OCI-LY1 (cell line): ENCODE results near the gene RNPEPL1.

ENCODE experiments used
- H2AFZ ChIP-seq: fragments of 200-600 bp; sonication (generic), shearing (Covaris generic); 2 replicates; pipeline ENCODE4 v1.6.0; 2014; ENCODE audit warnings: antibody characterized with exemption, mild to moderate bottlenecking, low read length
- H3F3A ChIP-seq: fragments of 200-600 bp; sonication (generic), shearing (Covaris generic); 2 replicates; pipeline ENCODE4 v1.6.0; 2014; ENCODE audit warnings: mild to moderate bottlenecking, antibody characterized with exemption, low read length, moderate library complexity; ENCODE audit not compliant: insufficient read depth
- H3K27ac ChIP-seq: fragments of 200-600 bp; sonication (generic); 2 replicates; pipeline ENCODE4 v1.5.1; 2014; ENCODE audit warnings: low read length, mixed run types, mild to moderate bottlenecking, low read depth; ENCODE audit not compliant: poor library complexity, severe bottlenecking
- H3K27me3 ChIP-seq: fragments of 200-600 bp; sonication (generic); 2 replicates; pipeline ENCODE4 v1.6.0; 2014; ENCODE audit warnings: antibody characterized with exemption, mild to moderate bottlenecking, low read length, moderate library complexity; ENCODE audit not compliant: insufficient read depth
- H3K36me3 ChIP-seq: fragments of 200-600 bp; sonication (generic); 2 replicates; pipeline ENCODE4 v1.6.1; 2014; ENCODE audit warnings: mild to moderate bottlenecking, antibody characterized with exemption, low read length, moderate library complexity, mixed read lengths; ENCODE audit not compliant: insufficient read depth
- H3K4me1 ChIP-seq: fragments of 200-600 bp; sonication (generic); 2 replicates; pipeline ENCODE4 v1.5.1; 2014; ENCODE audit warnings: mild to moderate bottlenecking, low read length, moderate library complexity; ENCODE audit not compliant: insufficient read depth, severe bottlenecking
- H3K4me2 ChIP-seq: fragments of 200-600 bp; sonication (generic), shearing (Covaris generic); 2 replicates; pipeline ENCODE4 v1.6.1; 2014; ENCODE audit warnings: low read length
- H3K4me3 ChIP-seq: fragments of 200-600 bp; sonication (generic); 2 replicates; pipeline ENCODE4 v1.5.1; 2014; ENCODE audit warnings: low read length, low read depth, mild to moderate bottlenecking, mixed read lengths; ENCODE audit not compliant: poor library complexity, severe bottlenecking
- H3K79me2 ChIP-seq: fragments of 200-600 bp; shearing (Covaris generic); 2 replicates; pipeline ENCODE4 v1.6.1; 2016; ENCODE audit warnings: mixed run types, low read length, mixed read lengths; ENCODE audit not compliant: insufficient read depth
- H3K9ac ChIP-seq: fragments of 200-600 bp; sonication (generic), shearing (Covaris generic); 2 replicates; pipeline ENCODE4 v1.6.1; 2014; ENCODE audit warnings: mild to moderate bottlenecking, low read length, mixed read lengths
- H3K9me2 ChIP-seq: fragments of 200-600 bp; sonication (generic), shearing (Covaris generic); 2 replicates; pipeline ENCODE4 v1.6.1; 2014; ENCODE audit warnings: low read depth, mild to moderate bottlenecking, low read length, mixed read lengths
- H3K9me3 ChIP-seq: fragments of 200-600 bp; shearing (Covaris generic); 2 replicates; pipeline ENCODE4 v1.6.1; 2014; ENCODE audit warnings: low read length, mixed read lengths
- H4K20me1 ChIP-seq: fragments of 200-600 bp; sonication (generic), shearing (Covaris generic); 2 replicates; pipeline ENCODE4 v1.6.0; 2016; ENCODE audit warnings: mild to moderate bottlenecking, low read length; ENCODE audit not compliant: insufficient read depth
- EZH2 ChIP-seq: fragments of 200-600 bp; sonication (generic), shearing (Covaris generic); IDR thresholded peaks from 2 replicates; pipeline ENCODE4 v1.8.0; 2017; ENCODE audit warnings: borderline replicate concordance, mixed run types, mild to moderate bottlenecking, antibody characterized with exemption, low read length, moderate library complexity, mixed read lengths
- TF ChIP-seq, protein P1 (sequence below): fragments of 200-600 bp; sonication (generic), shearing (Covaris generic); IDR thresholded peaks from 2 replicates; pipeline ENCODE4 v1.5.1; 2017; ENCODE audit warnings: mild to moderate bottlenecking, antibody characterized with exemption, low read length, moderate library complexity, mixed read lengths

The RNPEPL1 gene

DNA sequence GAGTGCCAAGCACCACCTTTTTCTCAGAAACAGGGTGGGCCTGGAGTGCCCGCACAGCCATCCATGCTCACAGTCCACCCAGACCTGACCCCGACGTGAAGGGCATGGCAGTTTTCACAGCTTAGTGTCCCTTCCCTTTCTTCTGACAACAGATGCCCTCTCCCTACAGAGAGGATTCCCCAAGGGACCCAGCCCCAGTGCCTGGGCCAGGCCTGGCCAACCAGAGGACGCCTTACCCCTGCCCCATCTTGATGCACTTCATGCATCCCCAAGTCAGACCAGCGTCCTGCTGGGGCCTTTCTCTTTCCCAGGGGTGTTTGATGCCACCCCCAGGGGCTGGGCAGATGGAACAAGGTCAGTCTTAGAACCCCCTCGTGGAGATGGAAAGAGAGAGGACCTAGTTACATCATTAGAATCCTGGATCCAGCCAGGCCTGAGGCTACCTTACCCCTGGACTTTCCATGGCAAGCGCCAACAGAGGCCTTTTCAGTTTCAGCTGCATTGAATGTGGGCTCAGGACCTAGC, 14.3 kb upstream of the RNPEPL1 start:
- Histone ChIP-seq H3K9me3 (peaks cover 8% of the 10 kb centered on the region; the same call in 1 of the 2 replicates), H3K27ac (no peak overlapping the region), H3F3A (no peaks in the 10 kb centered on the region; the same call in 1 of the 2 replicates), H3K27me3 (no peaks in the 10 kb centered on the region), H3K4me1 (peaks cover 19% of the 10 kb centered on the region), H3K36me3 (peaks cover 41% of the 10 kb centered on the region), H3K4me2 (no peak overlapping the region), H3K9ac (no peak overlapping the region), H3K79me2 (no peaks in the 10 kb centered on the region), H4K20me1 (no peaks in the 10 kb centered on the region), H2AFZ (no peak overlapping the region), H3K4me3 (no peak overlapping the region), H3K9me2 (no peaks in the 10 kb centered on the region)
- TF ChIP-seq, protein P1, sequence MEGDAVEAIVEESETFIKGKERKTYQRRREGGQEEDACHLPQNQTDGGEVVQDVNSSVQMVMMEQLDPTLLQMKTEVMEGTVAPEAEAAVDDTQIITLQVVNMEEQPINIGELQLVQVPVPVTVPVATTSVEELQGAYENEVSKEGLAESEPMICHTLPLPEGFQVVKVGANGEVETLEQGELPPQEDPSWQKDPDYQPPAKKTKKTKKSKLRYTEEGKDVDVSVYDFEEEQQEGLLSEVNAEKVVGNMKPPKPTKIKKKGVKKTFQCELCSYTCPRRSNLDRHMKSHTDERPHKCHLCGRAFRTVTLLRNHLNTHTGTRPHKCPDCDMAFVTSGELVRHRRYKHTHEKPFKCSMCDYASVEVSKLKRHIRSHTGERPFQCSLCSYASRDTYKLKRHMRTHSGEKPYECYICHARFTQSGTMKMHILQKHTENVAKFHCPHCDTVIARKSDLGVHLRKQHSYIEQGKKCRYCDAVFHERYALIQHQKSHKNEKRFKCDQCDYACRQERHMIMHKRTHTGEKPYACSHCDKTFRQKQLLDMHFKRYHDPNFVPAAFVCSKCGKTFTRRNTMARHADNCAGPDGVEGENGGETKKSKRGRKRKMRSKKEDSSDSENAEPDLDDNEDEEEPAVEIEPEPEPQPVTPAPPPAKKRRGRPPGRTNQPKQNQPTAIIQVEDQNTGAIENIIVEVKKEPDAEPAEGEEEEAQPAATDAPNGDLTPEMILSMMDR = no peak
- TF ChIP-seq EZH2 = no peak

DNA sequence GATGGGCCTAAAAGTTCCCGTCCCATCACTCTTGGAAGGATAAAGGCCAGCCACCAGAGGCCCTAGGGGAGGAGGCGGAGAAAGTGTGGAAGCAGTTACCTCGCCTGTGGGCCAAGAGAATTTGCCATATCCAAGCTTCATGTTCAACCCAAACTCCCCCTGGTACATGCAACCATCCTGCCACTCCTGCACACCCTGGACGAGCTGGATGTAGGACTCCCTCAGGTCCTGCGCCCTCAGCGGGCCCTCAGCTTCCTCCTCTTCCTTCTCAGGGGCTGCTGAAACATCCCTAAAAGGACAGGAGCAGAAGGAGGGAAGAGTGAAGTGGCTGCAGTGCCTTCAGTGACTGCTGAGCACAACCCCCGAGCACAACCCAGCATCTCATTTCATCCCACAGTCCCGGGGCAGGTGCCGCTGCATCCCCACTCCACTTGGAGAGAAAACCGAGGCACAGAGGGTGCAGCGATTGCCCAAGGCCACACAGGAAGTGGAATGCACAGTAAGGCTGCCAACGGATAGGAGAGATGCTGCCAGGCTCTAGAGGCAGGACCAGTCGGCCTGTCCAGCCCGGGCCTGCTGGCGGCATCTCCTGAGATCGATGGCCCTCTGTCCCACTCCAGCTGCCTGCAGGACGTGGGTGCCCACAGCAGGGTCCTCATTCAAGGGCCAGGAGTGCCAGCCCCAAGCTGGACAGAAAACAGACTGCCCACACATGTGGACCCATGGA, 13.4 kb upstream of the RNPEPL1 start:
- no peak overlapping the region for H3K4me2 ChIP-seq

DNA sequence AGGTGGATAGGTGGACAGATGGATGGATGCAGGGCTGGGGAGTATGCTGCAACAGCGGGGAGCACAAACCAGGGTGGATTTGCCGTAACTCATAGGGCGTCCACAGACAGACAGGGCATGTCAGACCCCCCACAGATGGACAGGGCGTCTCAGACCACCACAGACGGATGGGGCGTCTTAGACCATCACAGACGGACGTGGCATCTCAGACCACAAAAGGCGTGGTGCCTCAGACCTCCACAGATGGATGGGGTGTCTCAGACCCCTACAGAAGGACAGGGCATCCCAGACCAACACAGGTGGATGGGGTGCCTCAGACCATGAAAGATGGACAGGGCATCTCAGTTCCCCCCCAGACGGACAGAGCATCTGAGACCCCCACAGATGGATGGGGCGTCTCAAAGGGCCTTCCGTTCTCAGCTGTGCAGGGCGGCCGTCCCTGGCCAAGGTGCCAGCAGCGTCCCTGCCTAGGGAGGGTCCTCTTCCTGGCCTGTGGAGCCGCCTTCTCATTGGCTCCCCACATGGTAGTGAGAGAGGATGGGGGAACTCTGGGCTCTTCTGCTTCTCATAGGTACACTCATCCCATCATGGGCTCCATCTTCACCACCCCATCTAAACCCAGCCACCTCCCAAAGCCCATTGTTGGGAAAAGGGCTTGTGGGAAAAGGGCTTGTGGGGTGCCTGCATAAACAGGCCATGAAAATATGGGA, 12.6 kb upstream of the RNPEPL1 start:
- Histone ChIP-seq H3K4me3 (no peak overlapping the region), H3K27ac (no peak overlapping the region), H3K9me3 (peaks cover 6% of the 10 kb centered on the region; the same call in 1 of the 2 replicates), H3K9ac (no peak overlapping the region), H4K20me1 (no peaks in the 10 kb centered on the region), H3K4me1 (peaks cover 30% of the 10 kb centered on the region), H3F3A (no peaks in the 10 kb centered on the region; the same call in 1 of the 2 replicates), H3K4me2 (no peak overlapping the region), H3K27me3 (no peaks in the 10 kb centered on the region), H3K36me3 (peaks cover 38% of the 10 kb centered on the region), H2AFZ (no peak overlapping the region), H3K79me2 (peaks cover 5% of the 10 kb centered on the region; the same call in 1 of the 2 replicates), H3K9me2 (no peaks in the 10 kb centered on the region)
- TF ChIP-seq, protein P1 = no peak
- no peak for TF ChIP-seq EZH2

More for the DNA sequence above, 13.4 kb upstream of the RNPEPL1 start:
- TF ChIP-seq, protein P1 = no peak
- no peak for TF ChIP-seq EZH2
- no peaks in the 10 kb centered on the region for H4K20me1 ChIP-seq
- no peaks in the 10 kb centered on the region for H3K27me3 ChIP-seq
- no peak overlapping the region for H3K9ac ChIP-seq
- no peaks in the 10 kb centered on the region for H3K9me2 ChIP-seq
- no peak overlapping the region for H3K4me3 ChIP-seq
- H3F3A ChIP-seq = no peaks in the 10 kb centered on the region; the same call in 1 of the 2 replicates
- peaks cover 41% of the 10 kb centered on the region for H3K36me3 ChIP-seq
- peaks cover 8% of the 10 kb centered on the region; the same call in 1 of the 2 replicates for H3K9me3 ChIP-seq
- peaks cover 5% of the 10 kb centered on the region; the same call in 1 of the 2 replicates for H3K79me2 ChIP-seq
- peaks cover 28% of the 10 kb centered on the region for H3K4me1 ChIP-seq
- H3K27ac ChIP-seq = no peak overlapping the region
- no peak overlapping the region for H2AFZ ChIP-seq
